ENCODE results near the gene AFDN.

AFDN gene

GRCh38 chr6:168011291-168011690 lies 184.6 kb downstream of the AFDN start:
- H3K27ac ChIP-seq (ENCODE audit: low read depth, low read length), result no peak overlapping the region
- TF ChIP-seq EZH2phosphoT487 (conservative IDR thresholded peaks at IDR 0.05; ENCODE audit: low read length), result no peak
- TF ChIP-seq CTCF (IDR thresholded peaks at IDR 0.05; ENCODE audit: insufficient read depth, low read length, poor library complexity, severe bottlenecking), result no peak

GRCh38 chr6:168012431-168013249 lies 185.9 kb downstream of the AFDN start:
- Histone ChIP-seq H2AFZ (ENCODE audit: low read depth, low read length, severe bottlenecking) (no peak overlapping the region), H3K27me3 (ENCODE audit: low read length) (no peaks in the 10 kb centered on the region), H3K9ac (ENCODE audit: low read length) (no peak overlapping the region), H3K9me2 (replicated peaks; ENCODE audit: insufficient read depth, low read length) (no peaks in the 10 kb centered on the region), H3K79me2 (ENCODE audit: insufficient read depth, low read length) (no peaks in the 10 kb centered on the region), H3K4me2 (ENCODE audit: low read depth, low read length, poor library complexity, severe bottlenecking) (no peak overlapping the region), H4K20me1 (ENCODE audit: low read depth, low read length) (no peaks in the 10 kb centered on the region), H3K36me3 (ENCODE audit: low read length) (no peaks in the 10 kb centered on the region), H3K9me3 (ENCODE audit: insufficient read depth, low read length) (peaks cover 11% of the 10 kb centered on the region; the same call in 1 of the 2 replicates), H3F3A (ENCODE audit: insufficient read depth) (no peaks in the 10 kb centered on the region), H3K4me3 (ENCODE audit: insufficient read depth, low read length, poor library complexity, severe bottlenecking) (no peak overlapping the region), H3K27ac (ENCODE audit: low read depth, low read length) (no peak overlapping the region)
- TF ChIP-seq CTCF (IDR thresholded peaks at IDR 0.05; ENCODE audit: insufficient read depth, low read length, poor library complexity, severe bottlenecking), result no peak
- TF ChIP-seq EZH2phosphoT487 (conservative IDR thresholded peaks at IDR 0.05; ENCODE audit: low read length), result no peak

More at GRCh38 chr6:168011291-168011690, 184.6 kb downstream of the AFDN start:
- Histone ChIP-seq H3K9me3 (ENCODE audit: insufficient read depth, low read length) (peaks cover 11% of the 10 kb centered on the region; the same call in 1 of the 2 replicates), H3K79me2 (ENCODE audit: insufficient read depth, low read length) (no peaks in the 10 kb centered on the region), H3K27me3 (ENCODE audit: low read length) (no peaks in the 10 kb centered on the region), H3K9me2 (replicated peaks; ENCODE audit: insufficient read depth, low read length) (no peaks in the 10 kb centered on the region), H3K36me3 (ENCODE audit: low read length) (no peaks in the 10 kb centered on the region), H4K20me1 (ENCODE audit: low read depth, low read length) (no peaks in the 10 kb centered on the region), H3F3A (ENCODE audit: insufficient read depth) (no peaks in the 10 kb centered on the region), H2AFZ (ENCODE audit: low read depth, low read length, severe bottlenecking) (no peak overlapping the region), H3K9ac (ENCODE audit: low read length) (no peak overlapping the region), H3K4me3 (ENCODE audit: insufficient read depth, low read length, poor library complexity, severe bottlenecking) (no peak overlapping the region), H3K4me2 (ENCODE audit: low read depth, low read length, poor library complexity, severe bottlenecking) (no peak overlapping the region)

GRCh38 chr6:168013250-168013915 lies 186.7 kb downstream of the AFDN start:
- Histone ChIP-seq H3K27ac (ENCODE audit: low read depth, low read length) (no peak overlapping the region), H4K20me1 (ENCODE audit: low read depth, low read length) (no peaks in the 10 kb centered on the region), H3K36me3 (ENCODE audit: low read length) (no peaks in the 10 kb centered on the region), H2AFZ (ENCODE audit: low read depth, low read length, severe bottlenecking) (no peak overlapping the region), H3K4me2 (ENCODE audit: low read depth, low read length, poor library complexity, severe bottlenecking) (no peak overlapping the region), H3K9me2 (replicated peaks; ENCODE audit: insufficient read depth, low read length) (no peaks in the 10 kb centered on the region), H3K9ac (ENCODE audit: low read length) (no peak overlapping the region), H3F3A (ENCODE audit: insufficient read depth) (no peaks in the 10 kb centered on the region), H3K4me3 (ENCODE audit: insufficient read depth, low read length, poor library complexity, severe bottlenecking) (no peak overlapping the region), H3K27me3 (ENCODE audit: low read length) (no peaks in the 10 kb centered on the region), H3K79me2 (ENCODE audit: insufficient read depth, low read length) (no peaks in the 10 kb centered on the region), H3K9me3 (ENCODE audit: insufficient read depth, low read length) (peaks cover 11% of the 10 kb centered on the region; the same call in 1 of the 2 replicates)
- TF ChIP-seq EZH2phosphoT487 (conservative IDR thresholded peaks at IDR 0.05; ENCODE audit: low read length) (no peak), CTCF (IDR thresholded peaks at IDR 0.05; ENCODE audit: insufficient read depth, low read length, poor library complexity, severe bottlenecking) (no peak)

All from SU-DHL-6 (cell line).